ENCODE measurements around the gene TRERF1. TPM values are rescaled to one million over a fixed set of nuclear protein-coding genes. Genes with fewer than 3 reads are reported as not detected.

Gene TRERF1
- total and polyA plus RNA-seq, 3 donors from 2014 or later: 13.7 to 49.1 (median 40.4) TPM

DNA sequence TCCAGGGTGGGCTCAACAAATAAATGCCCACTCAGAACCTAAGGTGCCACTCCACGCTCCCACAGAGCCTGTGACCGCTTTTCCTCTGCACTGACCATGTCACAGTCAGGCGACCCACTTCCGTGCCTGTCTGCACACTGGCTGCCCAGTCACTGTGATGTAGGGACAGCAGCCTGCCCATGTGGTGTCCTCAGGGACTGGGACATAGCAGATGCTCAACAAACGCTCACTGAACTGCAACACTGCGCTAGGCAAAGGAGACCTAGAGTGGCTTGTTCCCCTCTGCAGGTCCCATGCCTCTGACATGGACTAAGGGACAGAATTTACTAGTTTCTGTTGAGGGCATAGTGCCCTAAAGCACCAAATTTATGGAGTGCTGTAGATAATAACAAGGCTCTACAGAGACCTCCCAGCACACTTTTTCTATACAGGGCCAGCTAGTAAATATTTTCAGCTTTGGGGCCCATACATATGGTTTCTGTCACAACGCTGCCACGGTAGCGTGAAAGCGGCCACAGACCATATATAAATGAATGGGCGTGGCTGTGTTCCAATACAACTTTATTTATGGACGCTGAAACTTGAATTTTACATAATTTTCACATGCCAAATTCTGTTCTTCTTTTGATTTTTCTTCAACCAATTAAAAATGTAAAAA is 176.2 kb downstream of the TRERF1 start:
- no peaks in the 10 kb centered on the region for H3K27me3 ChIP-seq
- TF ChIP-seq, protein P1, sequence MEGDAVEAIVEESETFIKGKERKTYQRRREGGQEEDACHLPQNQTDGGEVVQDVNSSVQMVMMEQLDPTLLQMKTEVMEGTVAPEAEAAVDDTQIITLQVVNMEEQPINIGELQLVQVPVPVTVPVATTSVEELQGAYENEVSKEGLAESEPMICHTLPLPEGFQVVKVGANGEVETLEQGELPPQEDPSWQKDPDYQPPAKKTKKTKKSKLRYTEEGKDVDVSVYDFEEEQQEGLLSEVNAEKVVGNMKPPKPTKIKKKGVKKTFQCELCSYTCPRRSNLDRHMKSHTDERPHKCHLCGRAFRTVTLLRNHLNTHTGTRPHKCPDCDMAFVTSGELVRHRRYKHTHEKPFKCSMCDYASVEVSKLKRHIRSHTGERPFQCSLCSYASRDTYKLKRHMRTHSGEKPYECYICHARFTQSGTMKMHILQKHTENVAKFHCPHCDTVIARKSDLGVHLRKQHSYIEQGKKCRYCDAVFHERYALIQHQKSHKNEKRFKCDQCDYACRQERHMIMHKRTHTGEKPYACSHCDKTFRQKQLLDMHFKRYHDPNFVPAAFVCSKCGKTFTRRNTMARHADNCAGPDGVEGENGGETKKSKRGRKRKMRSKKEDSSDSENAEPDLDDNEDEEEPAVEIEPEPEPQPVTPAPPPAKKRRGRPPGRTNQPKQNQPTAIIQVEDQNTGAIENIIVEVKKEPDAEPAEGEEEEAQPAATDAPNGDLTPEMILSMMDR (IDR thresholded peaks at IDR 0.05): no peak
- no peak for TF ChIP-seq POLR2A (IDR thresholded peaks at IDR 0.05)
- H3K4me3 ChIP-seq: no peak overlapping the region
- intact Hi-C loops (cut with DNase I; ENCODE audit: low total_unique reads): no loop called here
- peak overlapping the region in 1 of 2 donors; percentile 2 for H3K27ac ChIP-seq
- no peak for DNase-seq
- 87% methylated on average over 10 to 12 of the region's 12 CpGs for WGBS, 2 donors
- H3K36me3 ChIP-seq (ENCODE audit: low read depth, missing control alignments): no peaks in the 10 kb centered on the region
- H3K9me3 ChIP-seq: no peaks in the 10 kb centered on the region
- peaks cover 25% of the 10 kb centered on the region for H3K4me1 ChIP-seq

DNA sequence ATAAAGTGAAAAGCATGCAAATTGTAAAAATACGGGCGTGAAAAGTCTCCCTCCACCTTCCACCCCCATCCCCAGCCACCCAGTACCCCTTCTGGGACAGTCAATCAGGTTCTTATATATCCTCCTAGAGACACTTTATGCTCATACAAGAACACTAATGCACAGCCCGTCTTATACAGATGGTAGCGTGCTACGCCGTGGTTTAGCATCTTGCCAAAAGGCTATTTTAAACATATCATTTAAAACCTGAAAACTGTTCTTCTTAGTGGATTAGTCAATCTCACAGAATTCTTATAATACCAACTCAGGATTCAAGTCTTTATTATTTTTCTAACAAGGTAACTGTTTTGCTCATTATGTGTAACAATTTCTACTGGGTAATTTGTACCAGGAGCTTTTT is 176.8 kb downstream of the TRERF1 start:
- 93 to 96% methylated on average over 6 of the region's 6 CpGs for WGBS, 2 donors
- intact Hi-C loops (cut with DNase I; ENCODE audit: low total_unique reads): no loop called here
- DNase-seq: no peak

DNA sequence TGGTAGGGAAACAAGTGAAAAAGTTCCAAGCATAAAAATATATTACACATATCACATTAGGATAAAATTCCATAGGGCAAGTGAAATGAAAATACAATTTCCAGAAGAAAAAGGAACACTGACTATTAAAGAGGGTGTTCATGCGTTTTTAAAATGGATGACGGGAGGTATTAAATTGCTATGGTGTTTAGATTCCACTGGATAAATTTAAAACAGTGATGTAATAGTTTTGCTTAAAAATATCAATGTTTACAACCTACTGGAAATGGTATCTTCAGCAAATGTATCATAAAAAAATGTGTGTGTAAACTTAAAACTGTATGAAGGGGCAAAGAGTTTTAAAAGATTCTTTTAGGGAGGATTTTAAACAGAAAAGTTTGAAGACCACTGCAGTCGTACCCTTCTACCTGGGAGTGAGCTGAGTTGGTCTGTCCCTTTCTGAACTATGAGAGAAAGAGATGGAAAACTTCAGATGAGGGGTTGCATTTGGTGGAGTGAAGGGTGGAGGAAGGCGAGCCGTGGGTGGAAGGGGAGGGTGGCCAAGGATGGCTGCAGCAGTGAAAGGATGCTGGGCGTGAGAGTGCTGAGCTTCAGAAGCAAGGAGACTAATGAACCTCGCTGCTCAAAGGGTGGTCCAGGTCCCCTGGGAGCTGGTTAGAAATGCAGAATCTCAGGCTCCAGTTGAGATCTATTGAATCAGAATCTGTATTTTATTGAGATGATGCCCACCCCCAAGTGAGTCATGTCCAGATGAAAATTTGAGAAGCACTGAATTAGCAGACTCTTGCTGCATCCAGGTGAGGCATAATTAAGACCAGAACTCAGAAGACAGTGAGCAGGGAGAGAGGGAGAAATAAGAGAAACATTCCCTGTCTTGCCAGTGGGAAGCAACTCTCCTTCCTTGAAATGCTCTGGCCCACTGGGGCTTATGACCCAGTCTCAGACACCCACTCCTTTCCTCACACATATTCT is 179.6 kb downstream of the TRERF1 start:
- H3K27ac ChIP-seq: no peak overlapping the region
- intact Hi-C loops (cut with DNase I; ENCODE audit: low total_unique reads): no loop called here
- WGBS, 2 donors: 87 to 89% methylated on average over 7 of the region's 7 CpGs

More for the DNA sequence above, 176.8 kb downstream of the TRERF1 start:
- H3K27ac ChIP-seq: no peak overlapping the region
- no peak for TF ChIP-seq POLR2A (IDR thresholded peaks at IDR 0.05)
- TF ChIP-seq, protein P1 (IDR thresholded peaks at IDR 0.05): no peak
- H3K4me3 ChIP-seq: no peak overlapping the region
- H3K36me3 ChIP-seq (ENCODE audit: low read depth, missing control alignments): no peaks in the 10 kb centered on the region
- no peaks in the 10 kb centered on the region for H3K9me3 ChIP-seq
- no peaks in the 10 kb centered on the region for H3K27me3 ChIP-seq
- H3K4me1 ChIP-seq: peaks cover 19% of the 10 kb centered on the region

DNA sequence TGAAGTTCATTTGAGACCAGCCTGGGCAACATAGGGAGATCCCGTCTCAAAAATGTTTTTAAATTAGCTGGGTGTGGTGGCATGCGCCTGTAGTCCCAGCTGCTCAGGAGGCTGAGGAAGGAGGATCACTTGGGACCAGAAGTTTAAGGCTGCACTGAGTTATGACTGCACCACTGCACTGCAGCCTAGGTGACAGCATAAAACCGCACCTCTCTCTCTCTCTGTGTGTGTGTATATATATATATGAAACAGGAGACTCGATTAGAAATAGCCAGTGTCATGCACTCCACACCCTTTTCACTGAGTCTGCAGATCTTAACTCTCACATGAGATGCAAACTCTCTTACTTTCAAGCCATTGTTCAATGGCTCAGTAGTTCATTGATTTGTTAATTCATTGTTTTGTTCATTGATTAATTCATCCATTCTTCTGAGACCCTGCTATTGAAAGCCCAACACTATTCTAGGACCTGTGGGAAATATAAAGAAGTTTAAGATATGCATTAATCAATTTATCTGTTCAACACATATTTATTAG is 181.7 kb downstream of the TRERF1 start:
- no peak for DNase-seq
- Histone ChIP-seq H3K4me3 (no peak overlapping the region), H3K27ac (no peak overlapping the region), H3K4me1 (no peaks in the 10 kb centered on the region), H3K36me3 (ENCODE audit: low read depth, missing control alignments) (no peaks in the 10 kb centered on the region), H3K9me3 (no peaks in the 10 kb centered on the region), H3K27me3 (no peaks in the 10 kb centered on the region)
- 90 to 94% methylated on average over 4 of the region's 4 CpGs for whole genome bisulfite sequencing, 2 donors
- TF ChIP-seq, protein P1 (IDR thresholded peaks at IDR 0.05): no peak
- TF ChIP-seq POLR2A (IDR thresholded peaks at IDR 0.05): no peak
- intact Hi-C loops (cut with DNase I; ENCODE audit: low total_unique reads): no loop called here

More for the DNA sequence above, 179.6 kb downstream of the TRERF1 start:
- no peak for DNase-seq
- Histone ChIP-seq H3K4me1 (peaks cover 3% of the 10 kb centered on the region), H3K36me3 (ENCODE audit: low read depth, missing control alignments) (no peaks in the 10 kb centered on the region), H3K9me3 (no peaks in the 10 kb centered on the region), H3K27me3 (no peaks in the 10 kb centered on the region), H3K4me3 (no peak overlapping the region)
- TF ChIP-seq, protein P1 (IDR thresholded peaks at IDR 0.05): no peak
- TF ChIP-seq POLR2A (IDR thresholded peaks at IDR 0.05): no peak

Data from testis (tissue), 3 donors.